A549 (cell line): ENCODE measurements around the gene MBP. TPM values are rescaled to one million over a fixed set of nuclear protein-coding genes. Genes with fewer than 3 reads are reported as not detected.

Source experiments
- ATAC-seq, 2 experiments: fragments of 200-7000 bp in 1 of 2; fragments of >200 bp in 1 of 2; cut with Nextera tagmentation in 1 of 2; cut with Tn5 transposase in 1 of 2; 3 replicates each; pipeline versions ENCODE4 v1.8.0 to v1.9.1; 2018 to 2020; ENCODE audit warnings: mild to moderate bottlenecking in 1 of 2, moderate library complexity in 1 of 2
- CTCF ChIA-PET: fragments of 300-600 bp; sonication (Branson Sonifier 250); formaldehyde crosslinking; extraction: SDS; loops from one replicate; lab custom pipeline; 2021; ENCODE audit warnings: antibody characterized with exemption, inconsistent platforms; lab: Yijun Ruan, JAX
- POLR2A ChIA-PET: fragments of 350-600 bp; formaldehyde crosslinking; extraction: SDS; loops from one replicate; lab custom pipeline; 2021; ENCODE audit warnings: antibody characterized with exemption, inconsistent platforms; lab: Yijun Ruan, JAX
- DNase-seq, 2 experiments: peaks; one replicate each; pipeline versions ENCODE4 v3.0.0 to v3.0.0-alpha.2; 2011 to 2016; ENCODE audit warnings: low read depth in 1 of 2, low spot score in 1 of 2
- FAIRE-seq: peaks from 2 replicates; lab custom pipeline; 2011; peaks lifted over from hg19 to GRCh38; lab: Jason Lieb, UNC
- H3K27ac ChIP-seq, 2 experiments: fragments of >200 bp; sonication (Bioruptor Twin); formaldehyde crosslinking; 3 replicates each; pipeline ENCODE4 v1.5.1; 2016 to 2017
- H3K4me1 ChIP-seq: fragments of >200 bp; sonication (Bioruptor Twin); formaldehyde crosslinking; 3 replicates; pipeline ENCODE4 v1.6.1; 2016
- H3K4me2 ChIP-seq: fragments of >200 bp; sonication (Bioruptor Twin); formaldehyde crosslinking; 3 replicates; pipeline ENCODE4 v1.6.1; 2016
- H3K4me3 ChIP-seq: fragments of >200 bp; sonication (Bioruptor Twin); formaldehyde crosslinking; 3 replicates; pipeline ENCODE4 v1.5.1; 2016
- H3K9me3 ChIP-seq: fragments of >200 bp; sonication (Bioruptor Twin); formaldehyde crosslinking; 3 replicates; pipeline ENCODE4 v1.6.1; 2016
- ATOH8 ChIP-seq: fragments of 250-450 bp; sonication (Bioruptor Pico); IDR thresholded peaks from 2 replicates; pipeline ENCODE4 v1.5.0; 2020; ENCODE audit warnings: low read depth, mild to moderate bottlenecking, moderate library complexity
- BCL3 ChIP-seq: fragments of >200 bp; sonication (Bioruptor Twin); formaldehyde crosslinking; IDR thresholded peaks from 3 replicates; pipeline ENCODE4 v1.6.1; 2016
- HMGXB4 ChIP-seq: fragments of 250-450 bp; sonication (Bioruptor Pico); IDR thresholded peaks from 2 replicates; pipeline ENCODE4 v1.5.0; 2021; ENCODE audit warnings: mild to moderate bottlenecking, moderate library complexity, borderline replicate concordance
- HOXA7 ChIP-seq: fragments of 250-450 bp; sonication (Bioruptor Pico); IDR thresholded peaks from 2 replicates; pipeline ENCODE4 v1.5.0; 2020; ENCODE audit warnings: mild to moderate bottlenecking, moderate library complexity
- HOXB5 ChIP-seq: fragments of 250-450 bp; sonication (Bioruptor Pico); IDR thresholded peaks from 2 replicates; pipeline ENCODE4 v1.5.0; 2020; ENCODE audit warnings: mild to moderate bottlenecking, moderate library complexity
- JUN ChIP-seq, 2 experiments: fragments of >200 bp; sonication (Bioruptor Twin); formaldehyde crosslinking; IDR thresholded peaks; 2 replicates in 1 of 2; 3 replicates in 1 of 2; pipeline ENCODE4 v1.6.1; 2016 to 2017
- JUNB ChIP-seq: fragments of >200 bp; sonication (Bioruptor Twin); formaldehyde crosslinking; IDR thresholded peaks from 2 replicates; pipeline ENCODE4 v1.6.1; 2016
- MAX ChIP-seq: IDR thresholded peaks from 2 replicates; pipeline ENCODE4 v1.6.1; 2012
- MYC ChIP-seq: IDR thresholded peaks from 2 replicates; pipeline ENCODE4 v1.6.1; 2012; ENCODE audit warnings: mild to moderate bottlenecking, inconsistent platforms, low read length, improper control_type of control experiment, borderline replicate concordance
- NFE2L2 ChIP-seq: fragments of 150-350 bp; conservative IDR thresholded peaks from 2 replicates; pipeline ENCODE4 v1.6.1; 2014; ENCODE audit warnings: low read length
- NPAS2 ChIP-seq: fragments of 250-450 bp; sonication (Bioruptor Pico); IDR thresholded peaks from 2 replicates; pipeline ENCODE4 v1.8.0; 2022; ENCODE audit warnings: mild to moderate bottlenecking, moderate library complexity, borderline replicate concordance
- NR3C1 ChIP-seq: fragments of >200 bp; sonication (Bioruptor Twin); formaldehyde crosslinking; IDR thresholded peaks from 3 replicates; pipeline ENCODE4 v1.6.1; 2017
- PBX3 ChIP-seq: IDR thresholded peaks from 2 replicates; pipeline ENCODE4 v1.6.1; 2012
- RARB ChIP-seq: fragments of 250-450 bp; sonication (Bioruptor Pico); IDR thresholded peaks from 2 replicates; pipeline ENCODE4 v1.8.0; 2021; ENCODE audit warnings: mild to moderate bottlenecking, moderate library complexity
- REST ChIP-seq: fragments of 200-600 bp; sonication (generic); IDR thresholded peaks from 2 replicates; pipeline ENCODE4 v1.6.1; 2016; ENCODE audit warnings: antibody characterized with exemption, mild to moderate bottlenecking, moderate library complexity
- SMC3 ChIP-seq: fragments of >200 bp; sonication (Bioruptor Twin); formaldehyde crosslinking; IDR thresholded peaks from 3 replicates; pipeline ENCODE4 v1.6.1; 2018; ENCODE audit warnings: inconsistent platforms
- SREBF2 ChIP-seq: fragments of 450-650 bp; IDR thresholded peaks from 2 replicates; pipeline ENCODE4 v1.6.1; 2014; ENCODE audit warnings: mild to moderate bottlenecking, moderate library complexity
- ZNF302 ChIP-seq: fragments of 250-450 bp; sonication (Bioruptor Pico); IDR thresholded peaks from 2 replicates; pipeline ENCODE4 v1.9.0; 2021; ENCODE audit warnings: inconsistent platforms, mild to moderate bottlenecking, moderate library complexity
- WGBS: methylation state at CpG from one replicate; pipeline ENCODE4 v1.1.6; 2017; ENCODE audit errors: missing lambda C conversion rate; 5-methylcytosine and 5-hydroxymethylcytosine counted together
- polyA plus RNA-seq, 4 experiments: library from polyadenylated mRNA; depleted of rRNA in 3 of 4; stranded (reverse); fragments of >200 nt; fragmentation: RNase III in 1 of 4; extraction: RNeasy Plus Mini Kit Qiagen cat#74134 plus additional on column Dnase treatment in 1 of 4; gene quantifications; 2 replicates in 3 of 4; 3 replicates in 1 of 4; pipeline ENCODE4 v1.2.3, GENCODE V29; 2011 to 2017

The MBP gene
- polyA plus RNA-seq, 2 of the 4 experiments (the other 2 are of a cell fraction): 8.6 to 33.1 TPM

- no peak for DNase-seq
- no peak overlapping the region for H3K4me2 ChIP-seq
- TF ChIP-seq BCL3 (no peak), ZNF302 (no peak), SREBF2 (no peak), NFE2L2 (no peak), NPAS2 (no peak), JUN (IDR thresholded peaks at IDR 0.05) (no peak), HMGXB4 (CRISPR knock-in tag) (no peak), HOXB5 (no peak), ATOH8 (no peak), REST (no peak), JUNB (no peak), SMC3 (no peak), MAX (no peak), RARB (no peak), HOXA7 (CRISPR knock-in tag) (no peak), PBX3 (no peak), NR3C1 (no peak), MYC (no peak)
- TF ChIP-seq, all 56 proteins: peak for 0
- Histone ChIP-seq H3K4me3 (no peak overlapping the region), H3K27ac (peak overlapping the region; percentile 92 to 95; a peak in 5 of 6 replicates), H3K9me3 (no peaks in the 10 kb centered on the region), H3K4me1 (peaks cover 72% of the 10 kb centered on the region)
- 88% methylated on average over 9 of the region's 9 CpGs for WGBS
- ChIA-PET POLR2A (no interaction called here), CTCF (interaction anchor here (0.8 to 1.8 kb wide), 2 partner anchors 12 to 73 kb away, joined by 3 to 4 read pairs; no protein-coding TSS in a partner anchor)
- ATAC-seq (no peak), FAIRE-seq (no peak)
Observed at GRCh38 chr18:77073336-77074093, 59.1 kb downstream of the MBP start.
